ENCODE results near the gene TTLL3. TPM values are rescaled to one million over a fixed set of nuclear protein-coding genes. Genes with fewer than 3 reads are reported as not detected.
"Not testable (repeated sequence)": the region's sequence is repeated elsewhere in the genome, so short reads cannot be mapped to it uniquely, and the experiment has no call there.

TTLL3 gene
- total RNA-seq, 2 donors from 2014 or later = 24.1 to 88.0 TPM

DNA sequence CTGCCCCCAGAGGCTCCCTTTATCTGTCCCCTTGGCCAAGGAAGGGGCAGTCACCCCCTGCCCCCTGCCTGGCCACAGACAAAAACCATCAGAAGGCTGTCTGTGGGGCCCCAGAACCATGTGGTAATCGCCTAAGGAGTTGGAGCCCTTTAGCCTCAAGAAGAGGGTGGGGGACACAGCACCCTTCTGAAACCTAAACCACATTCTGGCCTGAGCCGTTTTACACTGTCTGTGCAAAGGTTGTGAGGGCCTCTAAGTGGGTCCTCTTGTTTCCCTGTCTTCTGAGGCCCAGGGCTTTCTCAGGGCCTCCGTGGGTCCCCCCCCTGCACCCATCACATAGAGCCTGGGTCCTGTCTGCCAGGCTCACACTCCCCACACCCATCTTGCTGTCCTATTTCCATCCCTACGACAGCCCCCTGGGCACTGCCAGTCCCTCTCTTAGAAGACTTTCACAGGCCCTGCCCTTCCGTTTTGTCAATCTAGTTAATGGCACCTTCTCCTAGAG is 51.6 kb downstream of the TTLL3 start:
- WGBS, 2 donors = 72 to 82% methylated on average over 3 to 5 of the region's 5 CpGs

GRCh38 chr3:9862391-9863057 is 52.5 kb downstream of the TTLL3 start:
- peaks cover 7% of the 10 kb centered on the region for H3K4me1 ChIP-seq
- H3K27me3 ChIP-seq = no peaks in the 10 kb centered on the region
- H3K9me3 ChIP-seq = no peaks in the 10 kb centered on the region
- H3K27ac ChIP-seq = peak overlapping the region in 1 of 4 donors; percentile 9
- DNase-seq (peak; percentile 49 to 73 (median 64)), ATAC-seq (peak; percentile 85)
- 12 to 28% methylated on average over 7 to 42 of the region's 45 CpGs for WGBS, 2 donors
- H3K36me3 ChIP-seq (replicated peaks in 1 of 2; ENCODE audit: insufficient read depth in 1 of 2, low read depth in 2 of 2) = no peaks in the 10 kb centered on the region
- no peak for TF ChIP-seq POLR2A (IDR thresholded peaks at IDR 0.05)
- TF ChIP-seq CTCF (IDR thresholded peaks at IDR 0.05) = peak; percentile 28 to 68 (median 50)
- peak overlapping the region in 1 of 2 donors; percentile 17 for H3K4me3 ChIP-seq
- intact Hi-C loops (cut with DNase I) = no loop called here

More for the DNA sequence above, 51.6 kb downstream of the TTLL3 start:
- H3K4me1 ChIP-seq = peaks cover 7% of the 10 kb centered on the region
- ATAC-seq (no peak), DNase-seq (no peak)
- no peak for TF ChIP-seq POLR2A (IDR thresholded peaks at IDR 0.05)
- no peak for TF ChIP-seq CTCF (IDR thresholded peaks at IDR 0.05)
- H3K27ac ChIP-seq = no peak overlapping the region
- no peak overlapping the region for H3K4me3 ChIP-seq
- no peaks in the 10 kb centered on the region for H3K9me3 ChIP-seq
- intact Hi-C loops (cut with DNase I) = no loop called here
- no peaks in the 10 kb centered on the region for H3K36me3 ChIP-seq (replicated peaks in 1 of 2; ENCODE audit: insufficient read depth in 1 of 2, low read depth in 2 of 2)
- H3K27me3 ChIP-seq = no peaks in the 10 kb centered on the region

GRCh38 chr3:9863058-9863772 is 53.2 kb downstream of the TTLL3 start:
- DNase-seq (no peak), ATAC-seq (no peak)
- Histone ChIP-seq H3K4me3 (peak overlapping the region in 1 of 2 donors; percentile 17), H3K27me3 (no peaks in the 10 kb centered on the region), H3K36me3 (replicated peaks in 1 of 2; ENCODE audit: insufficient read depth in 1 of 2, low read depth in 2 of 2) (no peaks in the 10 kb centered on the region), H3K9me3 (no peaks in the 10 kb centered on the region), H3K27ac (peak overlapping the region in 1 of 4 donors; percentile 9), H3K4me1 (peaks cover 7% of the 10 kb centered on the region)
- WGBS, 2 donors = 65 to 95% methylated on average over 5 to 20 of the region's 22 CpGs
- intact Hi-C loops (cut with DNase I) = no loop called here
- TF ChIP-seq POLR2A (IDR thresholded peaks at IDR 0.05) (no peak), CTCF (IDR thresholded peaks at IDR 0.05) (no peak)

DNA sequence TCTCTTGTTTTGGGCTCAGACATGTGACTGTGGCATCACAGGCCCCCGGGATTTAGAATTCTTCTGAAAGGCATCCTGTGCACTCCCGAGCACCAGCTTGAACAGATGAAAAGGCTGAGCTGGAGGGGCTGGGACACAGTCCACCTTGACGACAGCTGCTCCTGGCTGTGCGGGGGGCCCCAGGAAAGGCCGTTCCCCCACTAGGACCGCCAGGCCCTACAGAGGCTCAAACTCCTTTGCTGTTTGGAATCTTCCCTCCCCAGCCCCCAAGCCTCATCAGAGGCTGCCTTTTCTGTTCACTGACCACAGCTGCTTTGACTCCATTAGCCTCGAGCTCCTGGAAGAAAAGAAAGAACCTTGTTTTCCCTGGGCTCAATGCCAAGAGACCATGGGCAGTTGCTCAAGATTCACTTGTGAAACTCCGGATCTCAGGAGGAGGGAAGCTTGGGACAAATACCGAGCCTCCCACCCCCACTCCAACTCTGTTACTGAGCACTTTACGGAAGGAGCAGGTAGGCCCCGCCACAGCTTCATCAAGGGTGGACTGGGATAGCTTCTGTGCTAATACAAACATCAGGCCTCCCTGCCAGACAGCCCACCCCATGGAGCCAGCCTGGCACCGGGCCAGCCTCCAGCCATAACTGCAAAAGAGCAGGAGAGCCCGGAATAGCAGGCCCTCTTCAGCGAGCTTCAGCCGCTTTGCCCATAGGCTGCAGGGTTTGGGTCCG is 54.3 kb downstream of the TTLL3 start:
- no peaks in the 10 kb centered on the region for H3K9me3 ChIP-seq
- peak; percentile 21 to 57 (median 40) for DNase-seq
- H3K27ac ChIP-seq = no peak overlapping the region
- 63 to 78% methylated on average over 13 to 16 of the region's 16 CpGs for WGBS, 2 donors
- no peak overlapping the region for H3K4me3 ChIP-seq
- intact Hi-C loops (cut with DNase I) = no loop called here
- no peaks in the 10 kb centered on the region for H3K36me3 ChIP-seq (replicated peaks in 1 of 2; ENCODE audit: insufficient read depth in 1 of 2, low read depth in 2 of 2)
- TF ChIP-seq CTCF (IDR thresholded peaks at IDR 0.05) (no peak), POLR2A (IDR thresholded peaks at IDR 0.05) (no peak)
- no peak for ATAC-seq
- peaks cover 7% of the 10 kb centered on the region for H3K4me1 ChIP-seq
- H3K27me3 ChIP-seq = no peaks in the 10 kb centered on the region

DNA sequence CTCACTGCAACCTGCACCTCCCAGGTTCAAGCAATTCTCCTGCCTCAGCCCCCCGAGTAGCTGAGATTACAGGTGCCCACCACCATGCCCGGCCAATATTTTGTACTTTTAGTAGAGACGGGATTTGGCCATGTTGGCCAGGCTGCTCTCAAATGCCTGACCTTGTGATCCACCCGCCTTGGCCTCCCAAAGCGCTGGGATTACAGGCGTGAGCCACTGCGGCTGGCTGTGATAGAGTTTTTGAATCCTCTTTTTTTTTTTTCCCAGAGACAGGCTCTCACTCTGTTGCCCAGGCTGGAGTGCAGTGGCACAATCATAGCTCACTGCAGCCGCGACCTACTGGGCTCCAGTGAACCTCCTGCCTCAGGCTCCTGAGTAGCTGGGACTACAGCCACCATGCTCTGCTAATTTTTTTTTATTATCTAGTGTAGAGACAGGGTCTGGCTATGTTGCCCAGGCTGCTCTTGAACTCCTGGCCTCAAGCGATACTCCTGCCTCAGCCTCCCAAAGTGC is 55.1 kb downstream of the TTLL3 start:
- H3K9me3 ChIP-seq; intact Hi-C loops (cut with DNase I); H3K27me3 ChIP-seq; H3K4me1 ChIP-seq; H3K36me3 ChIP-seq (replicated peaks in 1 of 2; ENCODE audit: insufficient read depth in 1 of 2, low read depth in 2 of 2); H3K4me3 ChIP-seq; ATAC-seq; H3K27ac ChIP-seq; DNase-seq: not testable (repeated sequence)
- 85 to 87% methylated on average over 9 to 10 of the region's 10 CpGs for WGBS, 2 donors

Measured in body of pancreas (tissue), 4 donors.